ENCODE measurements around the gene WRAP73. TPM values are rescaled to one million over a fixed set of nuclear protein-coding genes. Genes with fewer than 3 reads are reported as not detected.

WRAP73 gene
- total RNA-seq, 4 donors from 2014 or later = 10.3 to 21.7 (median 14.5) TPM

GRCh38 chr1:3671371-3672180 is 21.7 kb upstream of the WRAP73 start:
- WGBS, 2 donors (ENCODE audit: low coverage in 1 of 2) = 13 to 40% methylated on average over 3 to 8 of the region's 29 CpGs
- Histone ChIP-seq H3K27me3 (peaks cover 88% of the 10 kb centered on the region), H3K27ac (no peak overlapping the region), H3K4me3 (no peak overlapping the region), H3K9me3 (no peaks in the 10 kb centered on the region), H3K4me1 (peaks cover 0 to 9% (median 0%) of the 10 kb centered on the region in 3 donors), H3K36me3 (no peaks in the 10 kb centered on the region)
- TF ChIP-seq POLR2AphosphoS5 (IDR thresholded peaks at IDR 0.05) (no peak), CTCF (IDR thresholded peaks at IDR 0.05) (no peak), POLR2A (IDR thresholded peaks at IDR 0.05) (no peak), EP300 (IDR thresholded peaks at IDR 0.05) (no peak)
- no peak for ATAC-seq

- Histone ChIP-seq H3K36me3 (no peaks in the 10 kb centered on the region), H3K27me3 (peaks cover 92% of the 10 kb centered on the region), H3K4me3 (no peak overlapping the region), H3K27ac (no peak overlapping the region), H3K4me1 (peaks cover 0 to 9% (median 0%) of the 10 kb centered on the region in 3 donors), H3K9me3 (no peaks in the 10 kb centered on the region)
- no peak for TF ChIP-seq POLR2A (IDR thresholded peaks at IDR 0.05)
- no peak for TF ChIP-seq POLR2AphosphoS5 (IDR thresholded peaks at IDR 0.05)
- no peak for TF ChIP-seq EP300 (IDR thresholded peaks at IDR 0.05)
- no peak for TF ChIP-seq CTCF (IDR thresholded peaks at IDR 0.05)
- no peak for ATAC-seq
- WGBS, 2 donors (ENCODE audit: low coverage in 1 of 2) = 70% methylated on average over 4 of the region's 15 CpGs; no CpG with 5 or more reads in 1 of the 2 donors
These were observed 20.9 kb upstream of the WRAP73 start for GRCh38 chr1:3670823-3671265.

- H3K4me3 ChIP-seq = no peak overlapping the region
- H3K27ac ChIP-seq = no peak overlapping the region
- peaks cover 86% of the 10 kb centered on the region for H3K27me3 ChIP-seq
- H3K36me3 ChIP-seq = no peaks in the 10 kb centered on the region
- TF ChIP-seq POLR2A (IDR thresholded peaks at IDR 0.05) (no peak), POLR2AphosphoS5 (IDR thresholded peaks at IDR 0.05) (no peak), EP300 (IDR thresholded peaks at IDR 0.05) (no peak), CTCF (IDR thresholded peaks at IDR 0.05) (no peak)
- ATAC-seq = no peak
- H3K9me3 ChIP-seq = no peaks in the 10 kb centered on the region
- 100% methylated on average over 1 to 3 of the region's 9 CpGs for WGBS, 2 donors (ENCODE audit: low coverage in 1 of 2)
- H3K4me1 ChIP-seq = peaks cover 0 to 9% (median 0%) of the 10 kb centered on the region in 3 donors
These were observed 20.1 kb upstream of the WRAP73 start for GRCh38 chr1:3669971-3670431.

GRCh38 chr1:3669421-3669821 is 19.5 kb upstream of the WRAP73 start:
- ATAC-seq = no peak

More at GRCh38 chr1:3669421-3669821, 19.5 kb upstream of the WRAP73 start:
- Histone ChIP-seq H3K36me3 (no peaks in the 10 kb centered on the region), H3K4me3 (no peak overlapping the region), H3K9me3 (no peaks in the 10 kb centered on the region), H3K4me1 (peaks cover 0 to 9% (median 0%) of the 10 kb centered on the region in 3 donors), H3K27ac (no peak overlapping the region), H3K27me3 (peaks cover 87% of the 10 kb centered on the region)
- no peak for TF ChIP-seq CTCF (IDR thresholded peaks at IDR 0.05)
- TF ChIP-seq POLR2AphosphoS5 (IDR thresholded peaks at IDR 0.05) = no peak
- TF ChIP-seq EP300 (IDR thresholded peaks at IDR 0.05) = no peak
- TF ChIP-seq POLR2A (IDR thresholded peaks at IDR 0.05) = no peak
- no CpG with 5 or more reads among the region's 14 CpGs for WGBS, 2 donors (ENCODE audit: low coverage in 1 of 2)
